DMS 273 (cell line): ENCODE results near the gene PTCH1.

Experiments used
- DNase-seq: peaks from one replicate; lab custom pipeline; 2025; ENCODE audit not compliant: unreplicated experiment; lab: John Stamatoyannopoulos, UW

The PTCH1 gene

GRCh38 chr9:95516734-95517558 is at the start of gene PTCH1:
Gene PTCH1, minus strand, starts transcription at chr9:95516971.
- DNase-seq, result peak; percentile 66

GRCh38 chr9:95565982-95566381 is 49.2 kb upstream of the PTCH1 start:
- no peak for DNase-seq

GRCh38 chr9:95561913-95562312 is 45.1 kb upstream of the PTCH1 start:
- no peak for DNase-seq

- no peak for DNase-seq
Observed at GRCh38 chr9:95557142-95557541, 40.4 kb upstream of the PTCH1 start.

- no peak for DNase-seq
Observed at GRCh38 chr9:95556521-95556920, 39.8 kb upstream of the PTCH1 start.

GRCh38 chr9:95552814-95553546 is 36.2 kb upstream of the PTCH1 start:
- DNase-seq, result no peak

GRCh38 chr9:95552255-95552654 is 35.5 kb upstream of the PTCH1 start:
- no peak for DNase-seq

GRCh38 chr9:95551406-95551805 is 34.6 kb upstream of the PTCH1 start:
- DNase-seq, result no peak

- DNase-seq, result no peak
Observed at GRCh38 chr9:95545831-95546567, 29.2 kb upstream of the PTCH1 start.

GRCh38 chr9:95533996-95534680 is 17.4 kb upstream of the PTCH1 start:
- DNase-seq, result no peak

- DNase-seq, result no peak
Observed at GRCh38 chr9:95529910-95530309, 13.1 kb upstream of the PTCH1 start.

GRCh38 chr9:95528908-95529502 is 12.2 kb upstream of the PTCH1 start:
- DNase-seq, result no peak

GRCh38 chr9:95522871-95523370 is 6.2 kb upstream of the PTCH1 start:
- DNase-seq, result no peak

GRCh38 chr9:95521699-95522098 is 4.9 kb upstream of the PTCH1 start:
- no peak for DNase-seq

GRCh38 chr9:95517559-95518425 is 1.0 kb upstream of the PTCH1 start:
- no peak for DNase-seq

- DNase-seq, result peak; percentile 64
Observed at GRCh38 chr9:95516221-95516733, 494 bp downstream of the PTCH1 start.

GRCh38 chr9:95515272-95516113 is 1.3 kb downstream of the PTCH1 start:
- peak; percentile 77 for DNase-seq

GRCh38 chr9:95514342-95514741 is 2.4 kb downstream of the PTCH1 start:
- no peak for DNase-seq
